ENCODE results near the gene SLC5A4.
"Not testable (repeated sequence)": the region's sequence is repeated elsewhere in the genome, so short reads cannot be mapped to it uniquely, and the experiment has no call there.

SLC5A4 gene

GRCh38 chr22:32199961-32200360 lies 55.2 kb downstream of the SLC5A4 start:
- DNase-seq (ENCODE audit: low read depth) = no peak

GRCh38 chr22:32199341-32199740 lies 55.8 kb downstream of the SLC5A4 start:
- no peak for DNase-seq (ENCODE audit: low read depth)

- DNase-seq (ENCODE audit: low read depth) = not testable (repeated sequence)
Observed at GRCh38 chr22:32197553-32198226, 57.5 kb downstream of the SLC5A4 start.

GRCh38 chr22:32195900-32196299 lies 59.2 kb downstream of the SLC5A4 start:
- not testable (repeated sequence) for DNase-seq (ENCODE audit: low read depth)

- DNase-seq (ENCODE audit: low read depth) = not testable (repeated sequence)
Observed at GRCh38 chr22:32193346-32193745, 61.8 kb downstream of the SLC5A4 start.

- not testable (repeated sequence) for DNase-seq (ENCODE audit: low read depth)
Observed at GRCh38 chr22:32191021-32191420, 64.1 kb downstream of the SLC5A4 start.

GRCh38 chr22:32185821-32186220 lies 69.3 kb downstream of the SLC5A4 start:
- no peak for DNase-seq (ENCODE audit: low read depth)

GRCh38 chr22:32183625-32184024 lies 71.5 kb downstream of the SLC5A4 start:
- DNase-seq (ENCODE audit: low read depth) = no peak

GRCh38 chr22:32181043-32181442 lies 74.1 kb downstream of the SLC5A4 start:
- no peak for DNase-seq (ENCODE audit: low read depth)

GRCh38 chr22:32177221-32177765 lies 77.9 kb downstream of the SLC5A4 start:
- DNase-seq (ENCODE audit: low read depth) = no peak

- DNase-seq (ENCODE audit: low read depth) = no peak
Observed at GRCh38 chr22:32175683-32176644, 79.2 kb downstream of the SLC5A4 start.

GRCh38 chr22:32175115-32175514 lies 80.0 kb downstream of the SLC5A4 start:
- no peak for DNase-seq (ENCODE audit: low read depth)
